NCI-H1048 (cell line): ENCODE measurements around the gene CAPN10.

Experiments used
- DNase-seq: peaks from one replicate; lab custom pipeline; 2025; lab: John Stamatoyannopoulos, UW

CAPN10 gene

DNA sequence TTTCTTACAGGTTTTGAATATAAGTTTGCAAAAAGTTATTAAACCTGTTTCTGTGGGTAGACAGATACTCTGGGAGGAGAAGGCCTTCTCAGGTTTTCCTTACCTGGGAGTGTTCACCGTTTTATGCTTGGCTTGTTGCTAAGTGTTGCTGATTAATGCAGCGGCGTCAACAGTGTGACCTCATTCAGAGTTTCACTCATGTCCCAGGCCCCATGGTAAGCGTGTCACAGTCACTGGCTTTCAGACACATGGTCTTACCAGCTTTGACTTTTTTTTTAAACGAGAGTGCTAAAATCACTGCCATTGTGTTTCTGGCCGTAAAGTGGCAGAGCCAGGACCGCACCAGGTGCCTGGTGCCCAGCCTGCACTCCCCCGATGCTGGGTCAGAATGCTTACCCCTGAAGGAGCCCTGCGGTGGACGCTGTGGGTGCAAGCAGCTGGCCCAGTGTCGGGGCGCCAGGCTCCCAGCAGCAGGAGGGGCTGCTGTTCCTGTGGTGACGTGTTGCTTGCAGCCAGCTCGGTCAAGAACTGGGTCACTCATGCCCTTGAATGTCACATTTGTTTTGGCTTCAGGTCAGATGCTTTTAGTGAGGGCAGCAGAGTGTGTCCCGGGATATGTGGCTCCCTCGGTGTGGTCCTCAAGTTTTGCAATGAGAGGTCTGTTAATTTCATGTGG lies 3.5 kb downstream of the CAPN10 start:
- DNase-seq, result no peak

DNA sequence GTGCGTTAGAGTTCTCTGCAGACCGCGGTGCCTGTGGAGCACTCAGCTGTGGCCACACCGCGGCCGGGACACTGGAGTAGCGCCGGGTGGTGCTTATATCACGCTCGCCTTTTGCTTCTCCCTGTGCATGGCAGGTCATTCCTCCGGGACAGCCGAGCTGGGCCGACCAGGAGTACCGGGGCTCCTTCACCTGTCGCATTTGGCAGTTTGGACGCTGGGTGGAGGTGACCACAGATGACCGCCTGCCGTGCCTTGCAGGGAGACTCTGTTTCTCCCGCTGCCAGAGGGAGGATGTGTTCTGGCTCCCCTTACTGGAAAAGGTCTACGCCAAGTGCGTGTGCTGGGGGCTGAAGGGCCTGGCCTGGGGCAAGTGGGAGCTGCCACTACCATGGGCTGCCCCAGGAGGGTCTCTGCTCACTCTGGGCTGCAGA lies 4.2 kb downstream of the CAPN10 start:
- no peak for DNase-seq

DNA sequence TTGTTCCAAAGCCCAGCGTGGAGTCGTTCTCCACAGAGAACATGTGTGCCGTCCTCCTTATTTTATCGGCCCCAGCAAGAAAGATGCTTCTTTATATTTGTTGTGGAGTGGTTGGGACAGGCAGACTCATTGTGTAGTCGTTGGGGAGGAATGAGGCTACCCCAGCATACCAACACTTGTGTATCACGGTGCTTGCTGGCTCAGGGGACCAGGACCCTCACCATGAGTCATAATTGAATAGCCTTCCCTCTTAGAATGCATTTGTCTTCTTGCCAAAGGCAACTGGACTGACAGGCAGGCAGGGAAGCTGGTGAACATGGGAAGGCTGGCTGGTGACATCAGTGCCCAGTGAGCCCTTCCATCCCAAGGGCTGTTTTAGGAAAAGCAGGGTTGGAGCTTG lies 4.7 kb downstream of the CAPN10 start:
- DNase-seq, result no peak

DNA sequence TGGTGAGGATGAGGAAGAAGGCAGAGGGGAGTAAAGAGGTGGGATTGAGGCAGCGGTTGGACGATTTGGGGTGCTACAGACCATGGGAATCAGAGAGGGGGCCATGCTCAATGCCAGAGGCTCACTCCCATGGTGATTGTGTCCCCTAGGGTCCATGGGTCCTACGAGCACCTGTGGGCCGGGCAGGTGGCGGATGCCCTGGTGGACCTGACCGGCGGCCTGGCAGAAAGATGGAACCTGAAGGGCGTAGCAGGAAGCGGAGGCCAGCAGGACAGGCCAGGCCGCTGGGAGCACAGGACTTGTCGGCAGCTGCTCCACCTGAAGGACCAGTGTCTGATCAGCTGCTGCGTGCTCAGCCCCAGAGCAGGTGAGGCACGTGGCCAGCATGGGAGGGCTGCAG lies 5.2 kb downstream of the CAPN10 start:
- DNase-seq, result no peak

DNA sequence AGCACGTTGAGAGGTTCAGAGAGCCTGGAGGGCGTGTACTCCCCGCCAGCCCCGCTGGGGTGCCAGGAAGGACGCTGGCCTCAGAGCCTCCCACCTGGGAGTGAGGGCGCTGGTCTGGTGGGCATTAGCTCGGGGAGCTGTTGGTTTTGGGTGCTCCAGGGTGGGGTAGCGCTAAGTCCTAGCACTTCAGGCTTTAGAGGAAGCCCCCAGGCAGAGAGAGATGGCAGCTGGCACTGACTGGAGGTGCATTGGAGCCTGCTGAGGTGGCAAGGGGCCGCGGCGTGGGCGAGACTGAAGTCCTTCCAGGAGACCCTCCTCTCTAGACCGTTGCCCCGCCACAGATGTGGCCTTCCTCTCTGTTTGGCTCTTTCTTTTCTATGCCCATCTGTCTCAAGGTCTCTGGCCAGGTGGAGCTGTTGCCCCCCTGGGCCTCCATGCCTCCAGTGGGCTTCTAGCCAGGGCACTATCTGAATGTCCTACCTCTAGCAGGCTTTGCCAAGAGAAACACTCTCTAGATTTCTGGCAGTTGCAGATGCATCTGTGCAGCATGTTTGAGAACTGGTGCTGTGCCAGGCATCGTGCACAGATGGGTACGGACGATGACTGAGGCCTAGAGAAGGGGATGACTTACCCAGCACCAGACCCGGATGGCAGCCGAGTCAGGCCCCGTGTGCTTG lies 6.6 kb downstream of the CAPN10 start:
- no peak for DNase-seq

DNA sequence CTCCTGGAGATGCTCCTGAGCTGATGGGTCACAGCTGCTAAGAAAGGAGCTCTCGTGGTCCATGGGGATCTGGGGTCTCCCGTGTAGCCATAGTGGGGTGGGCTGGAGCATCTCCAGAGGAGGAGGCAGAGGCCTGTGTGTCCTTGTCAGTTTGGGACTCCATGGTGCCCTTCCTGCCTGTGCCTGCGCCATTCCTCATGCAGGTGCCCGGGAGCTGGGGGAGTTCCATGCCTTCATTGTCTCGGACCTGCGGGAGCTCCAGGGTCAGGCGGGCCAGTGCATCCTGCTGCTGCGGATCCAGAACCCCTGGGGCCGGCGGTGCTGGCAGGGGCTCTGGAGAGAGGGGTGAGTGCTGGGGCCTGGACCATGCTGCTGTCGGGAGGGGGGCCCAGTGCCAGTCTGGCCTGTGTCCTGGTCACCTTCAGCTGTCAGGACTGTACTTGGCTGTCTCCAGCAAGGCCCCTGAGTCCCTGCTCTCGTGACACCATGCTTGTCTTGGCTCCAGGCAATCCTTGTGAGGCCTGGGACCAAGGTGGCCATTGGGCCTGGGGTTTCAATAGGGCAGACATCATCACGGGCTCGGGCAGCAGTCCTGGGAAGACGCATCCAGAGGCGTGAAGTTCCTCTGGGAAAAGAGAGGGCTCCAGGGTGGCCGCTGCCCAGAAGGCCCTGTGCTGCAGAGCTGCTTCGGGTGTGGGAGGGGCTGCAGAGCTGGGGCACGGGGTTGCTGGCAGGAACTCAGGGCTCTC lies 7.3 kb downstream of the CAPN10 start:
- no peak for DNase-seq

DNA sequence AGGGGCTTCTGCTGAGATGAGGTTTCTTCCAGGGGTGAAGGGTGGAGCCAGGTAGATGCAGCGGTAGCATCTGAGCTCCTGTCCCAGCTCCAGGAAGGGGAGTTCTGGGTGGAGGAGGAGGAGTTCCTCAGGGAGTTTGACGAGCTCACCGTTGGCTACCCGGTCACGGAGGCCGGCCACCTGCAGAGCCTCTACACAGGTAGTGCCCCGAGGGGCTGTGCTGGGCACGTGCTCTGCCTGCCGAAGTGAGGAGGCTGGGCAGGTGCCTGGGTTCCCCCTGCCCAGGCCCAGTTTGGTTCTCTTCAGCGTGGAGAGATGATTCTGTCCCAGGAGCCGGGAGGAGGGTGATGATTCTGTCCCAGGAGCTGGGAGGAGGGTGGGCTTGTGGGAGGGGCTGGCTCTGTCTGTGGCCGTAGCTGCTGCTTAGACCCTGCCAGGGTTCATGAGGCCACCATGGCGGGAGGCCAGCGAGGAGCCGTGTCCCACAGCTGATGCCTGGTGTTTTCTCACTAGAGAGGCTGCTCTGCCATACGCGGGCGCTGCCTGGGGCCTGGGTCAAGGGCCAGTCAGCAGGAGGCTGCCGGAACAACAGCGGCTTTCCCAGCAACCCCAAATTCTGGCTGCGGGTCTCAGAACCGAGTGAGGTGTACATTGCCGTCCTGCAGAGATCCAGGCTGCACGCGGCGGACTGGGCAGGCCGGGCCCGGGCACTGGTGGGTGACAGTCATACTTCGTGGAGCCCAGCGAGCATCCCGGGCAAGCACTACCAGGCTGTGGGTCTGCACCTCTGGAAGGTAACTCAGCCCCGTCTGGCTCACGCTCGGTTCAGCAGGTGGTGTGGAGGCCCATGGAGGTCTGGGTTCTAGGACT lies 8.2 kb downstream of the CAPN10 start:
- DNase-seq, result no peak

DNA sequence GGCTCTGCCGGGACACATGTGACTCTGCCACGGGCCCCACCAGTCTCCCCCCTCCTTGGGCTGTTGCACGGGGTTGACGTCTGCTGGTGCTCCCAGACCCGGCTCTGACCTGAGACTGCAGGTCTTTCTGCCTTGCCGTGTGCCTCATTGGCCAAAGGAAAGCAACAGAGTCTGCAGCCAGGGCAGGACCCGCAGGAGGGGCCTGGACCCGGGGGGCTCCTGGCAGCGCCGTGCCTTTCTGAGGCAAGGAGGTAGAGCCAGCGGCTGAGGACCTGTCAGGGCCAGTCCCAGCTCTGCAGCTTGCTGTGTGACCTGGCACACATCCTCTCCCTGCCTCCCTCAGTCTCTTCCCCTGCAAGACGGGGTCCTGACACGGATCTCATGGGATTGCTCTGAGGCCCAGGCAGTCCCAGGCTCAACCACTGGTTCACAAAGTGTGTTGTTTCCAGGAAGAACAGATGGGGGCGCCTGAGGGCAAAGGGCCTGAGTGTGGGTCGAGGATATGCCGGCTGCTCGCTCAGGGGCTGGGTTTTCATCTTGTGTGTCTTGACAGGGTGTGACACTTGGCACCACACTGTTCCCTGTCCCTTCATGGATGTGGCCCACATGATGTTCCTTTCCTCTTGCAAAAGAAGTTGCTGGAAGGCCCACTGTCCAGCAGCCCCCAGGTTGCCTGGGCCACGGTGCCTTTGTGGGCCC lies 9.0 kb downstream of the CAPN10 start:
- DNase-seq, result no peak

DNA sequence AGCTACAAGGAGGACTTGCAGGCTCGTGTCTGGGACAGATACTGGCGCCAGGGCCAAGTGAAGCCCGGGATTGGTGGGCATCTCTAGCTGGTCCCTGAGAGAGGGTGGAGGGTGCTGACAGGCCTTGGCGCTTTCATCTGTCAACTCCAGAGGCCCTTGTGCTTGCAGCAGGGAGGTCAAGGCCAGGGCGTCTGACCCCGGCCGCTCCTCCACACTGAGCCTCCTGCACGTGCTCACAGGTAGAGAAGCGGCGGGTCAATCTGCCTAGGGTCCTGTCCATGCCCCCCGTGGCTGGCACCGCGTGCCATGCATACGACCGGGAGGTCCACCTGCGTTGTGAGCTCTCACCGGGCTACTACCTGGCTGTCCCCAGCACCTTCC lies 9.5 kb downstream of the CAPN10 start:
- DNase-seq, result no peak

DNA sequence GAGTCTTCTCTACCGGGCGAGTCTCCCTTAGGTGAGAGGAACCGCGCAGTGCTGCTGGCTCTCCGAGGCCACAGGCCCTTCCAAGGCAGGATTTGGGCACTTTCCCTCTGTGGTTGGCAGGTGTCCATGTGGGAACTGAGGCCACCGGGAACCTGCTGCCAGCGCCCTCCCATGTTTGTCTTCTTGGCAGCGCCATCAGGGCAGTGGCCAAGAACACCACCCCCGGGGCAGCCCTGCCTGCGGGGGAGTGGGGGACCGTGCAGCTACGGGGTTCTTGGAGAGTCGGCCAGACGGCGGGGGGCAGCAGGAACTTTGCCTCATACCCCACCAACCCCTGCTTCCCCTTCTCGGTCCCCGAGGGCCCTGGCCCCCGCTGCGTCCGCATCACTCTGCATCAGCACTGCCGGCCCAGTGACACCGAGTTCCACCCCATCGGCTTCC lies 10.0 kb downstream of the CAPN10 start:
- DNase-seq, result no peak

DNA sequence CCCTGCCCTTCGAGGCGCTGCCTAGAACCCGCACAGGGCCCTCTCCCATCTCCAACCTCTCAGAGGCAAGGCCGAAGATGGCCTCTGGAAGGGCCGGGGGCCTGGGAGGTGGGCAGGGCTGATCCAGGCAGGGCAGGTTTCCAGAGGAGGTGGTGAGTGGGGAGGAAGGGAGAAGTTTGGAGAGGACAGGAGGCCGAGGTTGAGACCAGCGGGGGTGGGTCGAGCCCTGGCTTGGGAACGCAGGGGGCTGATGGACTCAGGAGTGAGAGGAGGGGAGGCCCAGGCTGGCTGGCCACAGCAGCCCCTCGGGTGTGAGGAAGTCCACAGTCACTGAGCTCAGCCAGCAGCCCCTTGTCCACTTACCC lies 10.5 kb downstream of the CAPN10 start:
- DNase-seq, result no peak

DNA sequence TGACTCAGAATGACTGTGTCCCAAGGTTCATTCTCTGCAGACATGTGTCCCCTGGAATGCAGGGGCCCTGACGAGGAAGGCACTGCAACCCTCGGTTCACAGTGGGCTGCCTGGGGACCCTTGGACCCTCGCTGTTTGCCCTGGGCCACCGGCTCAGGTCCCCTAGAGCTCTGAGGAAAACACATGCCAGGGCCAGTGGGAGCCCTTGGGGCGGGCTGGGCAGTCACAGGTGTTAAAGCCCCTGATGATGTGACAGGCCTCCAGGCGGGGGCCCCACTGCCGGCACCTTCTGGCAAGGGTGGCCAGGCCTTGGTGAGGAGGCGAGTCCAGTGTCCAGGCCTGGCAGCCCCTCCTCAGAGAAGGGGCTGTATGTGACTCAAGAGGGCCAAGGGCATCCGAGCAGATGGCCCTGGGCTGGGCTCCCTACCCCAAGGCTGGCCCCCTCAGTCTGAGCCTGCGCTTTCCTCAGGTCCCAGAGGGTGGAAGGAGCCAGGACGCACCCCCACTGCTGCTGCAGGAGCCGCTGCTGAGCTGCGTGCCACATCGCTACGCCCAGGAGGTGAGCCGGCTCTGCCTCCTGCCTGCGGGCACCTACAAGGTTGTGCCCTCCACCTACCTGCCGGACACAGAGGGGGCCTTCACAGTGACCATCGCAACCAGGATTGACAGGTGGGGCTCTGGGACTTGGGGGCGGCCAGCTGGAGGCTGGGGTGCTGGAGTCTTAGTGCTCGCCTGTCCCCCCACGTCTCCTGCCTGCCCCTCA lies 11.1 kb downstream of the CAPN10 start:
- DNase-seq, result no peak

DNA sequence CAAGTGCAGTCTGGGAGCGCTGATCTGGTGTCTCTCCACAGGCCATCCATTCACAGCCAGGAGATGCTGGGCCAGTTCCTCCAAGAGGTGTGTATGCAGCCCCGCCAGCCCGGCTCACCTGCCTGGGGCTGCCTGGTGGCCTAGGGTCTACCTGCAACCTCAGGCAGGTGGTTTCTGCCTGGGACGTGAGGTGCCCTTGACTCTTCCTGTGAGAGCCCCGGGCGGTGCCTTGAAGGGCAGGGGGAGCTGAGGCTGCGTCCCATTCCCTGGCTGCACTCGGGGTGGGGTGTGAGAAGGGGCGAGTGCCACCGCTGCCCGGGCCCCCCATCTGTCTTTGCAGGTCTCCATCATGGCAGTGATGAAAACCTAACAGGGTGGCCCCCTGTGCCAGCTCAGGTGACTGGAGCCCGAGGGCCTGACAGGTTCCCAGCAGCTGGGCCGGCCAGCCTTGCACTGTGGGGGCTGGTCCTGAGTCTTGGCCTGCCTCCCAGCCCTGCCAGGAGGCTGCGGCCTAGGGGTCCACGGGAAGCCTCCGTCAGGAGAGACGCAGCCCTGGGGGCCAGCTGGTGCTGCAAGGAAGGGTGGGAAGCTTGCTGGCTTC lies 11.9 kb downstream of the CAPN10 start:
- no peak for DNase-seq

DNA sequence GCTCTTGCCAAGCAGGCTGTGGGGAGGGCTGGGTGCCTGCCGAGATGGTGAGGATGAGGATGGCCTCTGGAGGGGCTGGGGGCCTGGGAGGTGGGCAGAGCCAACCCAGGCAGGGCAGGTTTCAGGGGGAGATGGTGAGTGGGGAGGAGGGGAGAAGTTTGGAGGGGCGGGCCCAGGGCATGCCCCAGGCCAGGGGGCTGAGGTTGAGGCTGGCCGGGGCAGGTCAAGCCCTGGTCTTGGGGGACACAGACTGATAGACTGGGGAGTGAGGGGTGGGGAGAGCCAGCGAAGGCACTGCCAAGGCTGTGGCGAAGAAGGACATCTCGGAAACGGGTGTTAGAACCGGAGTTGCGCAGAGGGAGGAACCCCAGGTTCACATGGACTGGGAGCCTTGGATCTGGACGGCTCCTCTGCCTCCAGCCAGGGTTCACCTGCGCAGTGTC lies 12.6 kb downstream of the CAPN10 start:
- DNase-seq, result no peak

DNA sequence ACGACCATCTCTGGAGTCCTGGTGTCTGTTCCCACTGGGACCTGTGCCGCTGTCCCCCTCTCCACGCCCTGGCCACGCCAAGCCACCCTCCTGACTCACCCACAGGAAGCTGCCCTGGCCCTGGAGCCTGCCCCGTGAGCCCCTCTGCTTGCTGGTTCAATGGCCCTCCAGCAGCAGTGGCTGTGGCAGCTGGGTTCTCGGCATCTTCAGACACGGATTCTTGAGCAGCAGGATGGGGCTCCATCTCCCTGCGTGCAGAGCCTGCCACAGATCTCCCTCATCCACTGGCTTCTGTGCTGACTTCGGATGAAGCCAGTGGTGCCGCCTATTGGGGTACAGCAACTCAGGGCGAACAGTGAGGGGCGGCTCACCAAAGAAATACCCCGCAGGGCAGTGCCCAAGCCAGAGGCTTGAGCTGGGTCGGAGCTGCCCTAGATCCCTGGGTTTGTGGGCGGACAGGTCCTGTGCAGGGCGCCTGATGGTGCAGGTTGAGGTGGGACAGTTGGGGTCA lies 14.0 kb downstream of the CAPN10 start:
- DNase-seq, result no peak

DNA sequence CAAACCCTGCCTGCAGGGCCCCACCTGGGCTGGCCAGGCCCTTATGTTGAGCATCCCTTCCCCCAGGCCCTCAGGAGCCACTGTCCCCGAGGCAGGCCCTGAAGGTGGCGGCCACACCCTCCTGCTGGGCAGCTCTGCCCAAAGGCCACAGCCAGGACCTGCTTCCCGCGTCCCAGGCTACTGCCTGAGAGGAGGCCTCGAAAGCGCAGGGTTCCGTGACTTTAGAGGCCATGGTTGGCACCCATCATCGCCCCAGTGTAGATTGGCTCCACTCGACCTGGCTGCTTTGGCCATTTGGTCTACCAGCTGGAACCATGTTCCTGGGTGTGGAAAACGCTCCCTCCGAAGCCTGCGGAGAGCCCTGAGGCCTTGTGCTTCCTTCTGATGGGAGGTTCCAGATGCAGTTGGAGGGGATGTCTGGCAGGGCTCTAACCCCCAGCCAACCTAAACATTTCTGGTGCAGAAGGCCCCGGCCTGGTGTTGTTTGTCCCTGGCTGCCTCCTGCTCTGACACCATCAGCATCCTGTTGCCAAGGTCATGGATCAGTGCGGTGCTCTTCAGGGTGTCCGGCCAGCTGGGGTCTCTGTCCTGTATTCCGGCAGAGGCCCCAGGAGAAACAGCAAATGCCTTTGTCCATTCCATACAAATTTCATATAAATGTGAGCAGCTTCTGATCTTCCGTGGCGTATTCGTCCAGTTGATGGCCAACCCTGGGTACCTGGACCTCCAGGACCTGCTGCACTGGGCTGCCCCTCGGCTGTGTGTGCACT lies 14.7 kb downstream of the CAPN10 start:
- DNase-seq, result no peak

DNA sequence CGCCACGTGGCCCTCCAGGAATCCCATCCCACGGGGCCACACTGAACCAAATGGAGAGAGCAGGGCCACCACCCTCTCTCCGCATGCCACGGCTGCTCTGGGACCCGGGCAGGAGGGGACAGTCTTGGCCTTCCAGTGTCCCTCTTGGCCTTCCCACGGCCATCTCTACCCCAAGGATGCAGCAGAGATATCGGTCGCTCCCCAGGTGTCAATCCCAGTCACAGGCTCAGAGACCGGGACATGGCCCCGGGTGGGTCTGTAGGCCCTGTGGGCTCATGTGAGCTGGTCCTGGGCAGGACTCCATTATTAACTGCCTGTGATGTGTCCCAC lies 15.3 kb downstream of the CAPN10 start:
- DNase-seq, result no peak

DNA sequence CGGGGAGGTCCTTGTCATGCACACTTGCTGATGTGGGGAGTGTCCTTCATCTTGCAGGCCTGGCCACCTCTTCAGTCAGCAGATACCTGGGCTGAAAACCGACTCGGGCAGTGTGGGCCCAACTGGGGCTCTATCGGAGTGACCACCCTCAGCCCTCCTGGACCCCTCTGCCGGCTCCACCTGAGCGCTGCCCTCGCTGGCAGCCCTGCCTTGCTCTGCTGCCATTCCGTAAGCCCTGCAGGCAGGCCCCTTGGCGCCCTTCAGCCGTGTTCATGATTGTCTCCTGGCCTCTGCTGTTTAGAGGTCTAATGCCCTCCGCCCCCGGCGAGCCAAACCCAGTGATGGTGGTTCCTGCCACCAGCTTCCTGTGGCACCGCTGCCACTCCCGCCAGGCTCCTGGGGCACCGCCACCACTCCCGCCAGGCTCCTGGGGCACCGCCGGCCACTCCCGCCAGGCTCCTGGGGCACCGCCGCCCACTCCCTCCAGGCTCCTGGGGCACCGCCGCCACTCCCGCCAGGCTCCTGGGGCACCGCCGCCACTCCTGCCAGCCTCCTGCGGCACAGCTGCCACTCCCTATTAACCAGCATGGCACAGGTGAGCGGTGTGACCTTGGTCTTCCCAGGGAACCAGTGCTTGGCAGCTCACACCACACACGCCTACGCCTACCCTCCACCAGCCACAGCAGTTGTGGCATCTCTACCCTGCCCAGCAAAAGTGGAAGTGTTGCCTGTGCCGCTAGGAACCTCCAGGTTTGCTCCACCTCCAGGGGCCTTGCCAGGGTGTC lies 15.9 kb downstream of the CAPN10 start:
- DNase-seq, result no peak
